H1 (cell line): Measurements from ENCODE around the gene PUDP. TPM values are rescaled to one million over a fixed set of nuclear protein-coding genes. Genes with fewer than 3 reads are reported as not detected.

Experiments
- CTCF ChIA-PET: fragments of 300-600 bp; sonication (Branson Sonifier 250); formaldehyde crosslinking; loops from one replicate; lab custom pipeline; 2021; ENCODE audit not compliant: partially characterized antibody; lab: Charles Lee
- POLR2A ChIA-PET: fragments of 300-600 bp; sonication (Branson Sonifier 250); formaldehyde crosslinking; loops from one replicate; lab custom pipeline; 2021; ENCODE audit warnings: inconsistent platforms; ENCODE audit not compliant: partially characterized antibody; lab: Charles Lee
- DNase-seq, 2 experiments: peaks; one replicate each; pipeline versions ENCODE4 v3.0.0 to v3.0.0-alpha.2; 2010 to 2022; ENCODE audit warnings: low spot score in 2 of 2, low read depth in 1 of 2, mixed read lengths in 1 of 2
- FAIRE-seq: peaks from 2 replicates; lab custom pipeline; 2011; peaks lifted over from hg19 to GRCh38; lab: Jason Lieb, UNC
- H2AFZ ChIP-seq: 2 replicates; pipeline ENCODE4 v1.8.1; 2012; ENCODE audit warnings: low read length, inconsistent platforms
- H2AK5ac ChIP-seq: 2 replicates; pipeline ENCODE4 v1.6.1; 2013; ENCODE audit warnings: low read depth, low read length
- H2BK120ac ChIP-seq: replicated peaks from 2 replicates; pipeline ENCODE3; 2013; ENCODE audit warnings: low read depth, low read length, inconsistent platforms
- H2BK12ac ChIP-seq: 2 replicates; pipeline ENCODE4 v1.6.1; 2013; ENCODE audit warnings: low read depth, low read length
- H2BK15ac ChIP-seq: 2 replicates; pipeline ENCODE4 v1.6.1; 2013; ENCODE audit warnings: low read length
- H2BK20ac ChIP-seq: 2 replicates; pipeline ENCODE4 v1.6.1; 2013; ENCODE audit warnings: low read length
- H2BK5ac ChIP-seq: 2 replicates; pipeline ENCODE4 v1.6.1; 2013; ENCODE audit warnings: low read depth, low read length
- H3K14ac ChIP-seq: 2 replicates; pipeline ENCODE4 v1.6.1; 2013; ENCODE audit warnings: inconsistent platforms; ENCODE audit not compliant: insufficient read length
- H3K18ac ChIP-seq: 2 replicates; pipeline ENCODE4 v1.6.1; 2013; ENCODE audit warnings: low read length; ENCODE audit errors: extremely low read depth
- H3K23ac ChIP-seq: 2 replicates; pipeline ENCODE4 v1.6.1; 2013; ENCODE audit warnings: inconsistent platforms; ENCODE audit not compliant: insufficient read length
- H3K23me2 ChIP-seq: 2 replicates; pipeline ENCODE4 v1.6.1; 2013; ENCODE audit warnings: low read depth, low read length
- H3K27ac ChIP-seq: 2 replicates; pipeline ENCODE4 v1.6.1; 2011; ENCODE audit warnings: low read depth, low read length, inconsistent platforms
- H3K27me3 ChIP-seq, 4 experiments: replicated peaks in 1 of 4; 1 replicate in 1 of 4; 2 replicates in 3 of 4; pipeline versions ENCODE4 v1.6.1 to v1.8.1; 2011 to 2013; ENCODE audit warnings: low read length in 3 of 4, mild to moderate bottlenecking in 3 of 4, inconsistent platforms in 2 of 4, mixed read lengths in 2 of 4, moderate library complexity in 1 of 4; ENCODE audit not compliant: control insufficient read depth in 3 of 4, insufficient read depth in 3 of 4; ENCODE audit errors: extremely low read depth in 1 of 4
- H3K36me3 ChIP-seq, 4 experiments: 2 replicates each; pipeline versions ENCODE4 v1.6.1 to v1.8.1; 2011 to 2013; ENCODE audit warnings: mild to moderate bottlenecking in 4 of 4, low read length in 3 of 4, moderate library complexity in 2 of 4, control low read depth in 1 of 4, inconsistent platforms in 1 of 4; ENCODE audit not compliant: insufficient read depth in 4 of 4, control insufficient read depth in 2 of 4
- H3K4ac ChIP-seq: replicated peaks from 2 replicates; pipeline ENCODE3; 2013; ENCODE audit warnings: low read length, low read depth, mixed read lengths, inconsistent platforms; ENCODE audit not compliant: insufficient read length
- H3K4me1 ChIP-seq, 4 experiments: replicated peaks in 1 of 4; 1 replicate in 1 of 4; 2 replicates in 3 of 4; pipeline versions ENCODE4 v1.6.1 to v1.8.1; 2011 to 2013; ENCODE audit warnings: low read length in 3 of 4, inconsistent platforms in 2 of 4, mixed read lengths in 1 of 4; ENCODE audit not compliant: insufficient read depth in 4 of 4, control insufficient read depth in 3 of 4
- H3K4me2 ChIP-seq, 2 experiments: 2 replicates each; pipeline versions ENCODE4 v1.6.1 to v1.8.1; 2011 to 2013; ENCODE audit warnings: low read depth in 2 of 2, low read length in 2 of 2, control low read depth in 1 of 2, inconsistent platforms in 1 of 2, mild to moderate bottlenecking in 1 of 2; ENCODE audit not compliant: insufficient read depth in 1 of 2
- H3K4me3 ChIP-seq, 4 experiments: fragments of 200-600, 300-600 bp in 1 of 4; sonication (generic), shearing (Covaris generic), sonication (Bioruptor Twin) in 1 of 4; 2 replicates each; pipeline versions ENCODE4 v1.5.1 to v1.8.1; 2011 to 2016; ENCODE audit warnings: low read length in 4 of 4, low read depth in 3 of 4, control low read depth in 2 of 4, inconsistent platforms in 2 of 4, mild to moderate bottlenecking in 2 of 4, mixed read lengths in 1 of 4, moderate library complexity in 1 of 4; ENCODE audit not compliant: insufficient read depth in 2 of 4; ENCODE audit errors: extremely low read depth in 1 of 4
- H3K56ac ChIP-seq: replicated peaks from 2 replicates; pipeline ENCODE3; 2013; ENCODE audit warnings: low read depth, mild to moderate bottlenecking, mixed read lengths, low read length, inconsistent platforms; ENCODE audit not compliant: insufficient read length
- H3K79me1 ChIP-seq: 2 replicates; pipeline ENCODE4 v1.6.1; 2013; ENCODE audit warnings: low read depth, low read length, control low read depth
- H3K79me2 ChIP-seq, 2 experiments: 2 replicates each; pipeline versions ENCODE4 v1.6.1 to v1.8.1; 2012 to 2013; ENCODE audit warnings: low read length in 2 of 2, mild to moderate bottlenecking in 2 of 2, inconsistent platforms in 1 of 2; ENCODE audit not compliant: insufficient read depth in 2 of 2, control insufficient read depth in 1 of 2
- H3K9ac ChIP-seq, 4 experiments: replicated peaks in 1 of 4; 1 replicate in 1 of 4; 2 replicates in 3 of 4; pipeline versions ENCODE4 v1.6.1 to v1.8.1; 2011 to 2013; ENCODE audit warnings: low read depth in 3 of 4, low read length in 3 of 4, control low read depth in 2 of 4, mild to moderate bottlenecking in 2 of 4, moderate library complexity in 2 of 4, inconsistent platforms in 1 of 4; ENCODE audit errors: extremely low read depth in 1 of 4
- H3K9me3 ChIP-seq, 2 experiments: 2 replicates each; pipeline versions ENCODE4 v1.6.1 to v1.8.1; 2012 to 2013; ENCODE audit warnings: mild to moderate bottlenecking in 2 of 2, moderate library complexity in 2 of 2, control low read depth in 1 of 2, inconsistent platforms in 1 of 2, low read depth in 1 of 2, low read length in 1 of 2, mixed read lengths in 1 of 2; ENCODE audit not compliant: insufficient read depth in 2 of 2
- H4K20me1 ChIP-seq, 2 experiments: replicated peaks in 1 of 2; 2 replicates each; pipeline versions ENCODE3 to v1.8.1; 2011 to 2013; ENCODE audit warnings: inconsistent platforms in 2 of 2, low read length in 2 of 2, mild to moderate bottlenecking in 1 of 2; ENCODE audit not compliant: insufficient read depth in 2 of 2, control insufficient read depth in 1 of 2
- H4K5ac ChIP-seq: 2 replicates; pipeline ENCODE4 v1.6.1; 2013; ENCODE audit warnings: low read length, low read depth, mixed read lengths, inconsistent platforms; ENCODE audit not compliant: insufficient read length
- H4K8ac ChIP-seq: 2 replicates; pipeline ENCODE4 v1.8.0; 2013; ENCODE audit warnings: mild to moderate bottlenecking, moderate library complexity, low read length, inconsistent platforms; ENCODE audit not compliant: insufficient read depth; ENCODE audit errors: extremely low read depth
- H4K91ac ChIP-seq: replicated peaks from 2 replicates; pipeline ENCODE3; 2013; ENCODE audit warnings: low read length, mixed read lengths, inconsistent platforms; ENCODE audit not compliant: insufficient read length
- FOSL1 ChIP-seq: IDR thresholded peaks from 2 replicates; pipeline ENCODE4 v1.6.1; 2011; ENCODE audit warnings: mild to moderate bottlenecking, low read depth, low read length, moderate library complexity; ENCODE audit not compliant: insufficient read depth
- KDM1A ChIP-seq: fragments of 200-600, 300-600 bp; sonication (generic); IDR thresholded peaks from 2 replicates; pipeline ENCODE4 v1.7.1; 2016; ENCODE audit warnings: mild to moderate bottlenecking, low read length, borderline replicate concordance
- KDM5A ChIP-seq: fragments of 200-600 bp; IDR thresholded peaks from 2 replicates; pipeline ENCODE4 v1.7.1; 2012; ENCODE audit warnings: mild to moderate bottlenecking, low read length, inconsistent platforms, mixed read lengths
- ZNF274 ChIP-seq: IDR thresholded peaks from 2 replicates; pipeline ENCODE4 v1.7.0; 2012; ENCODE audit warnings: low read length, borderline replicate concordance; ENCODE audit errors: extremely low read depth
- WGBS, 2 experiments: shearing (Covaris generic) in 1 of 2; methylation state at CpG; one replicate each; pipeline versions ENCODE4 v1.1.6 to v1.1.7; 2013 to 2015; ENCODE audit warnings: low lambda C conversion rate in 2 of 2, mixed read lengths in 2 of 2, inconsistent platforms in 1 of 2, low coverage in 1 of 2, missing lambda C conversion rate in 1 of 2; ENCODE audit not compliant: insufficient replicate concordance in 2 of 2, insufficient coverage in 1 of 2, insufficient read length in 1 of 2; ENCODE audit errors: extremely low coverage in 1 of 2, missing lambda C conversion rate in 1 of 2; 5-methylcytosine and 5-hydroxymethylcytosine counted together
- polyA plus RNA-seq, 7 experiments: library from polyadenylated mRNA; depleted of rRNA in 3 of 7; stranded (reverse) in 5 of 7; unstranded in 2 of 7; fragments of >200 nt in 5 of 7; fragments of 200-250 nt in 2 of 7; gene quantifications; 1 replicate in 5 of 7; 2 replicates in 1 of 7; 4 replicates in 1 of 7; pipeline versions ENCODE4 v1.2.1 to v1.2.3, GENCODE V29; 2011 to 2013; ENCODE audit warnings: missing spikeins in 2 of 7, mixed read lengths in 2 of 7
- total RNA-seq: library from RNA; stranded (reverse); fragmentation: NEBNext Ultra II Directional; extraction: Animal tissue kit (Norgen Biotek cat#: 25700); gene quantifications from 2 replicates; pipeline ENCODE4 v1.2.1, GENCODE V29; 2021

PUDP gene
- total and polyA plus RNA-seq, 2 of the 8 experiments (the other 6 are each of a cell fraction or from before 2014, with no cell fraction given): 27.2 to 30.2 TPM

DNA sequence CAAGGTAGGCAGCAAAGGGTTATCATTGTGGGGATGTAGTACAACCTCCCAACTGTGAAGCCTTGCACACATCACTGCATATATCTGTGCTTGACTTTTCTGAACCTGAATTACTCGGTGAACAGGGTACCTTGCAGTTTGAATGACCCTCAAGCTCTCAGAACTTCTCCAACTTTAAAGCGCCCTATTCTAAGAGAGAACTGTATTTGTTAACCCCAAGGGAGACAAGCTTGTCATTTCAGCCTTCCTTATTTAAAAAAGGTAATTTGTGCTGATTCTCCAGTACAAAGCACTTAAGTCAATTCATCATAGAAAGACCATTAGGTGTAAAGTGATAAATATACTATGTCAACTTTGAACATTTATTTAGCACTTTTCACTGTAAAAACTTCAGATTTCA lies 122.5 kb downstream of the PUDP start:
- no peak overlapping the region for H3K4me3 ChIP-seq
- H2BK12ac ChIP-seq: no peak overlapping the region
- H3K27me3 ChIP-seq: no peaks in the 10 kb centered on the region
- H2BK15ac ChIP-seq: no peak overlapping the region
- H3K4me1 ChIP-seq: no peaks in the 10 kb centered on the region
- H3K9me3 ChIP-seq: no peaks in the 10 kb centered on the region
- H3K18ac ChIP-seq: no peak overlapping the region
- ChIA-PET CTCF (no interaction called here), POLR2A (no interaction called here)
- no peak overlapping the region for H3K23ac ChIP-seq
- DNase-seq (no peak), FAIRE-seq (no peak)
- H3K4me2 ChIP-seq: no peak overlapping the region
- no peak overlapping the region for H4K5ac ChIP-seq
- no peak overlapping the region for H3K56ac ChIP-seq
- no peak overlapping the region for H2BK5ac ChIP-seq
- H4K20me1 ChIP-seq: no peaks in the 10 kb centered on the region
- no peak overlapping the region for H4K8ac ChIP-seq
- no peak overlapping the region for H3K9ac ChIP-seq
- H3K36me3 ChIP-seq: no peaks in the 10 kb centered on the region
- H3K79me2 ChIP-seq: no peaks in the 10 kb centered on the region
- H3K23me2 ChIP-seq: no peaks in the 10 kb centered on the region
- no peak overlapping the region for H3K14ac ChIP-seq
- no peak overlapping the region for H3K4ac ChIP-seq
- H2BK20ac ChIP-seq: no peak overlapping the region
- H2AK5ac ChIP-seq: no peak overlapping the region
- H4K91ac ChIP-seq: no peak overlapping the region
- TF ChIP-seq KDM5A: no peak
- no peak for TF ChIP-seq KDM1A
- TF ChIP-seq FOSL1: no peak
- TF ChIP-seq ZNF274: no peak
- H2AFZ ChIP-seq: no peak overlapping the region
- 92% methylated on average over 2 of the region's 2 CpGs; no CpG with 5 or more reads in 1 of the 2 experiments for WGBS, 2 experiments
- H2BK120ac ChIP-seq: no peak overlapping the region
- no peaks in the 10 kb centered on the region for H3K79me1 ChIP-seq
- no peak overlapping the region for H3K27ac ChIP-seq
